NCI-H526 (cell line): ENCODE results near the gene MRPL42.
"Not testable (repeated sequence)": the region's sequence is repeated elsewhere in the genome, so short reads cannot be mapped to it uniquely, and the experiment has no call there.

ENCODE experiments used
- DNase-seq, 2 experiments: peaks; one replicate each; lab custom pipeline; 2025; lab: John Stamatoyannopoulos, UW

Gene MRPL42

DNA sequence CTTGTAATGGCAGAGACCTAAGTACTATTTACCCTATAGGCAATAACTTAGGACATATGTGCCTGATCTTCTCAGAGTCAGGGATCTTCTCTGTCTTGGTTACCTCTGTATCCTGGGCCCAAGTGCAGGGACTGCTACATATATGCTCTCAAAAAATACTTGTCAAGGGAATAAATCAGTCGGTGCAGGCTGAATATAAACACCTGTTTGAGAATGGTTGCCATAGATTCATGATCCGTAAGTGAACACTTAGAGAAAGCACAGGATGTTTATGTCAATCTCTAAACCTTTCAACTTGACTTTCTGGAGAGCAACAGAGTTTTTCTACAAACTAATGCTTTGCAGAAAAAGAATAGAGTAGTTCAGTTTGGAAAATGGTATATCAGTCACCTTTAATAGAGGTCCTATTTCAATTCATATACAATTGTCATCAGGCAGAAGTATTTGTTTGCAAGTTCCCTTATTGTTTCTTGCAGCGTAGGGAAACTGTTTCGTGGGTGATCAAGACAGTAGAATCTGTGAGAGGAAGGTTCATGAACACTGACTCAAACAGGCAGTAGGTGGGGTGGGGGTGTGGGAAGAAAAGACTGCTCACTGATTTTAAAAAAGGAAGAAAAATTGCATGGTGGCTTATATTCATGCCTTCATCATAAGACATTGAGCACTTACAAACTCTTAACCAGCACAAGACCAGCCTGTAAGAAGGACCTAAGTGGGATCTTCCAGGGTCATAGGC lies 19.6 kb upstream of the MRPL42 start:
- no peak for DNase-seq

DNA sequence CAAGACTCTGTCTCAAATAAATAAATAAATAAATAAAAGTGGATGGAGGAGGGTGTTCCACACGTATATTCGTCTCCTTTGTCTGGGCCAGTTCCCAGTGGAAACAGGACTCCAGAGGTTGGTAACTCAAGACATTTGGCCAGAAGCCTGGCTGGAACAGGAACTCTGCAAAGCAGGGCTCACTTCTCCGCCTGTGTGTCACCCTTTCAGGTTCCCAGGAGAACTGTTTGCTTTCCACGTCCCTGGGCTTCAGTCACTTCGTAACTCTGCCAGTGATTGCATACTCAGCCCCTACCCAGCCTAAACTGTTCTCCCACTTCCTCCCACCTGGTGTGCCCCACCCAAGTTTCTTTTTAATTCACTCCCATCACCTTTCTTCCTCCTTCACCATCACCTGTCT lies 18.5 kb upstream of the MRPL42 start:
- no peak for DNase-seq

DNA sequence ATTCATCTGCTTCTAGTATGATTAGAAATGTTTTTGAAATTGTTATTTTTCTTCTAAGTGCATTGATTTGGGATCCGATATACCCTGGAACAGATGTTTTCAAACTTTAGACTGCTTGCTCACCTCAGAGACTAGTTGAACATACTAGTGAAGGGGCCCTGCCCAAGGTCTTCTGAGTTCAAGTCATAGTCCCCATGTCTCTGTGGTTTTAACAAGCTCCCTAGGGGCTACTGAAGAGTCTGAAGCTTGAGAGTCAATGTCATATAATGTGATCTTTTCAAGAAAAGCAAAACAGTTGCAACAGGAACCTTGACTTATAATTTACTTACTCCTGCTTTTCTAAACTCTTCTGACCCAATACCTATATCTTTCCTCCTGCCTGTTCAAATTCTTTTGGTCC lies 18.0 kb upstream of the MRPL42 start:
- no peak for DNase-seq

DNA sequence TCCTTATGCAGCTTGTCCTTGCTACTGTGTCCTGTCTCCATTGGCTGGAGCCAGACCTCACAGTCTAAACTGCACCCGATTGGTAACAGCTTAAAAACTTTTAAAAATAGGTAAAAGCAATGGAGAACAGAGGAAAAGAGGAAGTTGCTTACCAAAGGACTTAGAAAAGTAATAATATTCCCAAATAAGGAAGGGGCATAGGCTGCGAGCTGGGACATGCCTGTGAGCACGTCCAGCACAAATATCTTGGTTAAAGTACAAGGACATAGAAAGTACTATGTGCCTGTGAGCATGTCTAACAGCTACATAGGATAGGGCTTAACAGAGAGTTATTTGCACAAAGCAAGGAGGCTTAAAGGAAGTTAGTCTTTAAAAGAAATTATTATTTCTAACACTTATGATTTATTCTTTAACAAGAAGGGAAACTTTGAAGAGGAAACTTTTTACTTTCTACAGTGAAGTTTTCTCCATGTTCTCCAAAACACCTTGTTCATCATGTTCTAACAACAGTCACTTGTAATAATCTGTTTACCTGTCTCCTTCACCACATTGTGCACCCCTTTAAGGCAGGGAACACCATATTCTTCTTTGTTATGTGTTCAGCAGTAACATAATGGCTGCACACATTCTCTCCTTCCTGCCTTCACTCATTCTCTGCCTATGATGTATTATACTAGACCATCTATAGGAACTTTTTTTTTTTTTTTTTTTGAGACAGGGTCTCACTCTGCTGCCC lies 15.7 kb upstream of the MRPL42 start:
- no peak for DNase-seq

DNA sequence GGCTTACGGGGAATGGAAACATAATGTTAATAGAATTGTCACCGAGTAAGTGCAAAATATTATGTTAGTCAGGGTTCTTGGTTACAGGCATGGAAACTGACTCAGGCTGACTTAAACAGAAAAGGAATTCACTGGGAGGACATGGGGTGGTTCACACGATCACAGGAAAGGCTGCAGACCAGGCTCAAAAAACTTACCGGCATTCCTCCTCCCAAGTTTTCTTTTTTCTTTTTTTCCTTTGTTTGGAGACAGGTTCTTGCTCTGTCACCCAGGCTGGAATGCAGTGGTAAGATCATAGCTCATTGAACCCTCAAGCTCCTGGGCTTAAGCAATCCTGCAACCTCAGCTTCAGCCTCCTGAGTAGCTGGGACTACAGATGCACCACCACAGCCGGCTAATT lies 13.7 kb upstream of the MRPL42 start:
- DNase-seq: no peak

DNA sequence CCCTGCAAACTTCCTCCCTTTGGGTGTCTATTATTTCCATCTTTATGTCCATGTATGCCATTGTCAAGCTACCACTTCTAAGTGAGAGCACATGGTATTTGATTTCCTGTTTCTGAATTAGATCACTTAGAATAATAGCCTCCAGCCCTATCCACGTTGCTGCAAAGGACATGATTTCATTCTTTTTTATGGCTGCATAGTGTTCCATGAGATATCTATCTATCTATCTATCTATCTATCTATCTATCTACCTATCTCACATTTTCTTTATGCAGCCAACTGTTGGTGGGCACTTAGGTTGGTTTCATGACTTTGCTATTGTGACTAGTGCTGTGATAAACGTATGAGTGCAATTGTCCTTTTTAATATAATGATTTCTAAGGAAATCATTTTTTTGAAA lies 11.2 kb upstream of the MRPL42 start:
- DNase-seq: no peak

DNA sequence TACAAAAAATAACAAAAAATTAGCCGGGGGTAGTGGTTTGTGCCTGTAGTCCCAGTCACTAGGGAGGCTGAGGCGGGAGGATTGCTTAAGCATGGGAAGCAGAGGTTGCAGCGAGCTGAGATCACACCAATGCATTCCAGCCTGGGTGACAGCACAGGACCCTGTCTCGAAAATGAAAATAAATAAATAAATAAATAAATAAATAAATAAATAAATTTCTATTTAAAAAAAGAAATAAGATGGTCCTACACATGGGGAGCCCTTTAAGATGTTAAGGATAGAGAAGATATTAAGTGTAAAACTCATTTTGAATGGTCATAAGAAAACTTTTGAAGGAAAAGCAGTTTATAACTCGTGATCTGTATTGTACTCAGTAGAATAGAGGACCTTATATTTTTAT lies 8.2 kb upstream of the MRPL42 start:
- no peak for DNase-seq

DNA sequence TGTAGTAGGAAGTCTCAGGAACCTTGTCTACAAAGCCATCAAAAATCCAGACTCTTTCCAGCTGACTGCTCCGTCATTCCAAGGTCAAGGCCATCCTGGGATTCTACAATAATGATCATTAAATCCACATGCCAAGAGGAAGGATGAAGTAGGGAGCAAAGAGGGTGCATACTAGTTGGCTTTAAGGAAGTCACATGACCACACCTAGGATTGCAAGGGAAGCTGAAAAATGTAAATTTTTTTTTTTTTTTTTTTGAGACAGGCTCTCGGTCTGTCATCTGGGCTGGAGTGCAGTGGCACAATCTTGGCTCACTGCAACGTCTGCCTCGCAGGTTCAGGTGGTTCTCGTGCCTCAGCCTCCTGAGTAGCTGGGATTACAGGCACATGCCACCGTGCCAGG lies 7.3 kb upstream of the MRPL42 start:
- no peak for DNase-seq

DNA sequence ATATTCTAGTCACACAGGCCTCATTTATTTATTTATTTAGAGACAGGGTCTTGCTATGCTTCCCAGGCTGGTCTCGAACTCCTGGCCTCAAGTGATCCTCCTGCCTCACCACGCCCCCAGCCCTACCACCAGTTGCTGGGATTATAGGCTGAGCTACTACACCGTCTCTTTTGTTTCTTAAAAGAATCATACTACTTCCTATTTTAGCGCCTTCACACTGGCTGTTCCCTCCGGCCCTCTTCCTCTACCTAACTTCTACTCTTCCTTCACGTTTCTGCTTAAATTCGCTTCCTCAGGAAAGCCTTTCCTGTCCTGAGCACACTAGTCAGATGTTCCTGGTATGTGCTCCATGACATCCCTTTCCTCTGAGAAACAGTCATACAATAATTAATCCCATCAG lies 6.4 kb upstream of the MRPL42 start:
- DNase-seq: no peak

DNA sequence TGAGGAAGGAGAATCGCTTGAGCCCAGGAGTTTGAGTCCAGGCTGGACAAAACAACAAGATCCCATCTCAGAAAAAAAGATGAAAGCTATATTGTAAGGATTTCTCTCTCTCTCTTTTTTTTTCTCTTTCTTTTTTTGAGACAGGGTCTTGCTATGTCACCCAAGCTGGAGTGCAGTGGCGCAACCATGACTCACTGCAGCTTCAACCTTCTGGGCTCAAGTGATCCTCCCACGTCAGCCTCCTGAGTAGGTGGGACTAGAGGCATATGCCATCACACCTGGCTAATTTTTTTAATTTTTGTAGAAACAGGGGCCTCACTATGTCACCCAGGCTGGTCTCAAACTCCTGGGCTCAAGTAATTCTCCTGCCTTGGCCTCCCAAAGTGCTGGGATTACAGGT lies 5.8 kb upstream of the MRPL42 start:
- no peak for DNase-seq

DNA sequence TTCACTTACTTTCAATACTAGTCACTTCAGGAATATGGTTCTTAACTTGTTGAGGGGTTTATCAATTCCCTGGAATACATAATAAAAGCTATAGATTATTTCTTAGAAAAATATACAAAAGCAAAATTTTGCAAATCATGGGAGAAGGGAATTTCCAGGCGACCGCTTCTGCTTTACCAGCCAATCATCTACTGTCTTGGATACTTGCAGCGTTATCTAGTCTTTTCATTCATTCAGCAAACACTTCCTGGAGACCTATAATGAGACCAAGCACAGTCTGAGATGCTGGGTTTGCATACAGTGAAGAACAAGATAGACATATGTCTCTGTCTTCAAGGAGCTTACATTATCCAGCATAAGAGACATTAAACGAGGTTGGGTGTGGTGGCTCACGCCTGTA lies 1.5 kb upstream of the MRPL42 start:
- no peak for DNase-seq

DNA sequence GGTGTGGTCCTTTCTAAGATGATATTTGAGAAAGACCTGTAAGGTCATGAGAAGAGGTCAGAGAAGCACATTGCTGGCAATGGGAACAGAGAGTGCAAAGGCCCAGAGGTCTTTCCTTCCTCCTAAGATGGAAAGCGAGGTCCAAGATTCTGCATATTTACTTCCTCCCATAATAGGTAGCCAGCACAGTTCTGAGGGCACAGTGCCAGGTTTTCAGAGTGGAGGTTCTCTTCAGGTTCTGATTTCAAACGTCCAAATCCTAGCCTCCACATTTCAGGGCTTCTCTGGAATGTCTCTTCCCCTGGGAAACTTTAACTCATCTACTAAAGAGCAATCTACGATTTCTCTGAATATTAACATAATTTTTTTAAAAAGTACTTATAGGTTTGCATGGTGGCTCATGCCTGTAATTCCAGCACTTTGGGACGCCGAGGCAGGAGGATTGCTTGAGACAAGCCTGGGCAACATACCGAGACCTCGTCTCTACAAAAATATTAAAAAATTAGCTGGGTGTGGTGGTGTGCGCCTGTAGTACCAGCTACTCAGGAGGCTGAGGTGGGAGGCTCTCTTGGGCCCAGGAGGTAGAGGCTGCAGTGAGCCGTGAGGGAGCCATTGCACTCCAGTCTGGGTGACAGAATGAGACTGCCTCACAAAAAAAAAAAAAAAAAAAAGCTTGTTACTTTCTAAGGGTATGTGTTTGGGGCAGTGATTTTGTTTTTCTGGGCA lies 526 bp upstream of the MRPL42 start:
- DNase-seq: no peak

DNA sequence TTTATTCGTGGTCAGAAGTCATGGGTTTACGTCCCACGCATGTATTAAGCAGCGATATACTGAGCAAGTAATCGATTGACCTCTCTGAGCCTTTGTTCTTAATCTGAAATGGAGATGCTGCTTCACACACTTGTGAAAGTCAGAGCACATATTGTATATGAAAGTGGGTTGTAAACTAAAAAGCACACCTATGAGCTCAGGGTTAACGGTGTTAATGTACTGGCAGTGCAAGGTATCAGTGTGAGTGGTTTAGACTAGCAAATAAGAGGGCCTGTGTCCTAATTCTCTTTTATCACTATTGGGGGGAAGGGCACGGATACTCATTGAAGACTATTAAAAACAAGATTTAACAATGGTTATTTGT lies 676 bp downstream of the MRPL42 start:
- DNase-seq: peak in 1 of 2 experiments; percentile 48

DNA sequence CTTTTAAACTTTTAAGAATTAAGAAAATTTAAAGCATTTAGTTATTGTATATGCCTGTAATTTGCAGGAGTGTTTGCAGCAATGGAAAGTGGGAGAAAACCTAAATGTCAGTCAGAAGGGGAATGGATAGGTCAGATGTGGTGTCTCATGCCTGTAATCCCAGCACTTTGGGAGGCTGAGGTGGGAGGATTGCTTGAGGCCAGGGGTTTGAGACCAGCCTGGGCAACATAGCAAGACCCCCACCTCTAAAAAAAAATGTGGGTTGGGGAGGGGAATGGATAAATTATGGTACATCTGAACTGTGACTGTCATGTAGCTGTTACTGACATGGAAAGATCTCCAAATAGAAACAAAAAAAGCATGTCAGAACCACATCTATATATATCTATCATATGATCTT lies 2.1 kb downstream of the MRPL42 start:
- DNase-seq: no peak

DNA sequence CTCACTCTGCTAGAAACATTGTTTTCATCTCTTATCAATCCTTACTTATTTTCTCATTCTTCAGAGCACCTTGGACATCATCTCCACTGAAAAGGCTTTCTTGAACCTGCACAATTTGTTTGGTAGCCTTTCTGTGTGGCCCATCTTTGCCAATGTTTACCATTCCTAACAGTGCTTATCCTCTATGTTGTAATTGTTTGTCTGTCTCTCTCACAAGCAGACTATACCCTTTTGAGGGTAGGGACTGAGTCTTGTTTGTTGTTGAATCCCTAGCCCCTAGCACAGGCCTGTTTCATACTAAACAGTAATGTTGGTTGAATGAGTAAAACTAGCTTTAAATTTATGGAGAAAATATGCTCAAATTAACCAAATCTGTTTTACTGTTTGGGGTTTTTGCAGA lies 9.2 kb downstream of the MRPL42 start:
- DNase-seq: no peak

DNA sequence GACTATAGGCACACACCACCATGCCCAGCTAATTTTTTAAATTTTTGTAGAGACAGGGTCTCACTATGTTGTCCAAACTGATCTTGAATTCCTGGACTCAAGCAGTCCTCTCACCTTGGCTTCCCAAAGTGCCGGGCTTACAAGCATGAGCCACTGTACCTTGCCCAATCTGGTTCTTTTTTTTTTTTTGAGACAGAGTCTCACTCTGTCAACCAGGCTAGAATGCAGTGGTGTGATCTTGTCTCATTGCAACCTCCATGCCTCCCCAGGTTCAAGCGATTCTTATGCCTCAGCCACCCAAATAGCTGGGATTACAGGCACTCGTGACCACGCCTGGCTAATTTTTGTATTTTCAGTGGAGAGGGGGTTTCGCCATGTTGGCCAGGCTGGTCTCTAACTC lies 15.4 kb downstream of the MRPL42 start:
- no peak for DNase-seq

DNA sequence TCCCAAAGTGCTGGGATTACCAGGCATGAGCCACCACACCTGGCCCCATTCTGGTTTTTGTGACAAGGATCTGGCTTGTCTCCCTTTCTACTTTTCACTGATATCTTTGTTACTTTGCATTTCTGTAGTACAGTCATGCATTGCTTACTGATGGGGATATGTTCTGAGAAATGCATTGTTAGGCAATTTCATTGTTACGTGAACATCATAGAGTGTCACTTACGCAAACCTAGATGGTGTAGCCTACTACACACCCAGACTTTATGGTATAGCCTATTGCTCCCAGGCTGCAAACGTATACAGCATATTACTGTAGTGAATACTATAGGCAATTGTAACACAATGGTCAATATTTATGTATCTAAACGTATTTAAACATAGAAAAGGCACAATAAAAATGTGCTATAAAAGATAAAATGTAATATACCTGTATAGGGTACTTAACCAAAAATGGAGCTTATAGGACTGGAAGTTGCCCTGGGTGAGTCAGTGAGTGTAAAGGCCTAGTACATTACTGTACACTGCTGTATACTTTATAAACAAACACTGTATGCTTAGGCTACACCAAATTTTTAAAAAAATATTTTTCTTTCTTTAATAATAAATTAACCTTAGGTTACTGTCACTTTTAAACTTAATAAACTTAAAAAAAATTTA lies 16.0 kb downstream of the MRPL42 start:
- DNase-seq: no peak

DNA sequence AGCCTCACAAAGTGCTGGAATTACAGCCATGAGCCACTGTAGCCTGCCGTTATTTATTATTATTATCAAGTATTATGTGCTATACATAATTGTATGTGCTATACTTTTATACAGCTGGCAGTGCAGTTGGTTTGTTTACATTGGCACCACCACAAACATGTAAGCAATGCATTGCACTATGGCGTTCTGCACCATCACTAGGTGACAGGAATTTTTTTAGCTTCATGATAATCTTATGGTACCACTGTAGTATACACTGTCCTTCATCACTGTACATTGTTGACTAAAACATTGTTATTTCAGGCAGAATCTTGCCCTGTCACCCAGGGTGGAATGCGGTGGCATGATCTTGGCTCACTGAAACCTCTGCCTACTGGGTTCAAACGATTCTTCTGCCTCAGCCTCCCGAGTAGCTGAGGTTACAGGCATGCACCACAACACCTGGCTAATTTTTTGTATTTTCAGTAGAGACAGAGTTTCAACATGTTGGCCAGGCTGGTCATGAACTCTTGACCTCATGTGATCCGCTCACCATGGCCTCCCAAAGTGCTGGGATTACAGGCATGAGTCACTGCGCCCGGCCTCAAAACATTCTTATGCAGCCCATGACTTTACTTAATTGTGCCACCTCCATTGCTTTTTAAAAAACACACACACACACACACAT lies 17.1 kb downstream of the MRPL42 start:
- no peak for DNase-seq

DNA sequence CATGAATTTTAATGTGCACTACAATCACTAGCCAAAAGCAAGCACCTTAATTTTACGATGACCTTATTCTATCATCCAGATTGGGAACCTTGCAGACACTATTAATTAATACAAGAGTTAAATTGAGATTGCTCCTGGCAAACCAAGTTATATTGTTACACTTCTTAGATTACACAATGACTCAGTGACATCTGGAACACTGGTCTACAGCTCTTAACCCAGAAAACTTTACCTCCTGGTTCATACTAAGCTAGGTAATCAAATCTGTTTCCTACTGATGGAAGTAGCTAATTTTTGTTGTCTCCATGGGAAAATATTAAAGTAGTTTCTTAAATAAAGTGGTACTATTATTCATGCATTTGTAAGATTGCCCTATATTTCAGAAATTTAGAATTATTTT lies 25.5 kb downstream of the MRPL42 start:
- not testable (repeated sequence) for DNase-seq

DNA sequence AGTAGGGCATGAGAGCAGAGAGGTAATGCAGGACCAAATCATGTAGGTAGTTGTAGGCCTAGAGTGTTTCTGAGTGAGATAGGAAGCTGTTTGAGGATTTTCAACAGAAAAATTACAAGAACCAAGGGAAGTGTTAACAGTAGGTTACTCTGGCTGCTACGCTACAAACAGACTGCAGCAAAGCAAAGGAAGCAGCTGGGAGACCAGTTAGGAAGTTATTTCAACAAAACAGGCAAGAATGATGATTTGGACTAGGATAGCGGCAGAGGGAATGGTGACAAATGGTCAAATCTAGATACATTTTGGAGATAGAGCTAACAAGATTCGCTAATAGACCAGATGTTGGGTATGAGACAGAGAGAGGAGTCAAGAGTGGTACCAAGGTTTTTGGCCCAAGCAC lies 26.8 kb downstream of the MRPL42 start:
- no peak for DNase-seq

DNA sequence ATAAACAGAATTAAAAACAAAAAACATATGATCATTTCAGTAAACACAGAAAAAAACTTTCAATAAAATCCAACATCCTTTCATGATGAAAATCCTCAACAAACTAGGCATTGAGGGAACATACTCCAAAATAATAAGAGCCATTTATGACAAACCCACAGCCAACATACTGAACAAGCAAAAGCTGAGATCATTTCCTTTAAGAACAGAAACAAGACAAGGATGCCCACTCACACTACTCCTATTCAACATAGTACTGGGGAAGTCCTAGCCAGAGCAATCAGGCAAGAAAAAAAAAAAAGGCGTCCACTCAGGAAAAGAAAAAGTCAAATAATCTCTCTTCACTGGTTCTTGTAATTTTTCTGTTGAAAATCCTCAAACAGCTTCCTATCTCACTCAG lies 30.1 kb downstream of the MRPL42 start:
- DNase-seq: no peak

DNA sequence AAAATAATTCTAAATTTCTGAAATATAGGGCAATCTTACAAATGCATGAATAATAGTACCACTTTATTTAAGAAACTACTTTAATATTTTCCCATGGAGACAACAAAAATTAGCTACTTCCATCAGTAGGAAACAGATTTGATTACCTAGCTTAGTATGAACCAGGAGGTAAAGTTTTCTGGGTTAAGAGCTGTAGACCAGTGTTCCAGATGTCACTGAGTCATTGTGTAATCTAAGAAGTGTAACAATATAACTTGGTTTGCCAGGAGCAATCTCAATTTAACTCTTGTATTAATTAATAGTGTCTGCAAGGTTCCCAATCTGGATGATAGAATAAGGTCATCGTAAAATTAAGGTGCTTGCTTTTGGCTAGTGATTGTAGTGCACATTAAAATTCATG lies 31.5 kb downstream of the MRPL42 start:
- not testable (repeated sequence) for DNase-seq
